Cardiac septum (tissue), 1 donor: ENCODE results near the gene COX6B2. TPM values are rescaled to one million over a fixed set of nuclear protein-coding genes. Genes with fewer than 3 reads are reported as not detected.

Source experiments
- DNase-seq: peaks from one replicate; pipeline ENCODE4 v3.0.0-alpha.2; 2020; ENCODE audit warnings: low spot score
- intact Hi-C: fragments of 100-400 bp; cut with DNase I; formaldehyde crosslinking; loops from one replicate; pipeline ENCODE4 v1.14.0; 2022
- total RNA-seq: library from RNA; stranded (reverse); fragmentation: NEBNext Ultra II Directional; extraction: Animal tissue kit (Norgen Biotek cat#: 25700); gene quantifications from one replicate; pipeline ENCODE4 v1.2.1, GENCODE V29; 2021
- donor health status: DM: no; HTN: no; CAD: no.

Gene COX6B2
- total RNA-seq, 1 donor from 2014 or later: not detected

DNA sequence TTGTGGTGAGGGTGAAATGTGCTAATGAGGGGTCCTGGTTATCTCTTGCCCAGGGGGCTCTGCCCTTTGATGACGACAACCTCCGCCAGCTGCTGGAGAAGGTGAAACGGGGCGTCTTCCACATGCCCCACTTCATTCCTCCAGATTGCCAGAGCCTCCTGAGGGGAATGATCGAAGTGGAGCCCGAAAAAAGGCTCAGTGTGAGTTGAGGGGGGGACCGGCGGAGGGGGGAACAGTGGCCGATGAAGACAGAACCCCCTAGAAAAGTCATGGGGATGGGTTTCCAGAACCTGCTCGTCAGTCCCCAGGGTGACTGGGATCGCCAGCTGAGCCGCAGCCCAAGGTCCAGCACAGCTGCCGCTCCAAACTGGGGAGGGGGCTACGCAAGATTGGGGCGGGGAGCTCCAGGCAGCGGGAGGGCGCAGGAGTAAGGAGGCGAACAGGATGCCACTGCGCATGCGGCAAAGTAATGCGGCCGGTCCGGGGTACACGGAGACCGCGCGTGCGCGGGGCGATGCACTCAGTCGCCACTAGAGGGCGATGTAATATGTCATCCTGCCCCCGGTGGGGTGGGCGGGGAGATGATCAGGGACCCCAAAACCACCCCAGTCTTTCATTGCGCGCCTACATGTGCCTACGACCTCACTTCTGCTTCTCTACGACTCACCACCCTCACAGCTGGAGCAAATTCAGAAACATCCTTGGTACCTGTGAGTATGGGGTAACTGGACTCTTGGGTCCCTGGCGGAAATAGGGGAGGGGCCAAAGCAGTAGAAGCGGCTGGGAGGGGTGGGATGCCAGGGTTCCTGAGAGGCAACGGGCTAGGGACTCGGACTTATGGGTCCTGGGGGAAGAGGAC lies 52.8 kb downstream of the COX6B2 start:
- DNase-seq: peak; percentile 94
- intact Hi-C loops: loop anchor here (2.0 to 10.0 kb wide), 2 partner anchors 83 to 113 kb away; partner anchors contain the start of genes RPL28 and TMEM238

DNA sequence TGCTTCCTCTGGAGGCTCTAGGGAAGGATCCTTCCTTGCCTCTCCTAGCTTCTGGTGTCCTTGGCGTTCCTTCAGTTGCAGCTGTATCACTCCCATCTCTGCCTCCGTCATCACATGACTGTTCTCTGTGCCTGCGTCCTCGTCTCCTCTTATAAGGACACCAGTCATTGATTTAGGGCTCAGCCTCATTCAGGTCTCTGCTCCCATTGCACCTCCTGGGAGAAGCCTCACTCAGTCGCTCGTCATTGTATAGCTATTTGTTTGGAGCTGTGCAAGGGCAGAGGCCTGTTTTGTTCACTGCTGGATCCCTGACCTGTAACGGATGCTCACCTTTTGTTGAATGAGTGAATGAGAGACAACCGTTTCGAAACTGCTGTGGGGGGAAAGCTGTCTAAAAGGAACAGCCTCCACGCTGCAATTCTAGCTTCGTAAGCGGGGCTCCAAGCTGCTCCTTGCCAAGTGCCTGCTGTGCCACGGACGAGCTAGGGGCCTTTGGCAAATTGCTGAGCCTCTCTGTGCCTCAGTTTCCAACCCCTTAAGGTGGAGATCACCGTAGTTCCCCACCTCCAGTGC lies 53.5 kb downstream of the COX6B2 start:
- intact Hi-C loops: loop anchor here (2.0 to 10.0 kb wide), 2 partner anchors 84 to 114 kb away; partner anchors contain the start of genes RPL28 and TMEM238
- no peak for DNase-seq

DNA sequence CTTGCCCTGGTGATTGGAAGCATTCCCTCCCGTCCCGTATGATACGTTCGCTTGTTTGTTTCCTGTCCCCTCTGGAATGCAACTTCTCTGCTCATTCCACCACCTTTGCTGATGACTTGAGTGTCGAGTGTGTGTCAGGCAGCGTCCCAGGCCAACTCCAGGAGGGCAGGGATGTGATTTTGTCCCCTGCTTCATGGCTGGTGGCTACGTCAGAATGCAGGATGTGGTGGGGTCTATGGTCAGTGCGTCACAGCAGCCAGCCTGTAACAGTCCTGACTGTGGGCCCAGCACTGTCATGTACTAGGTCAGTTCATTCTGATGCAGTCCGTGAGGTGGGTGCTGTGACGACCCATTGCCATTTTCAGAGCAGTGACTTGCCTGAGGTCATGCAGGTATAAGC lies 54.5 kb downstream of the COX6B2 start:
- DNase-seq: no peak
- intact Hi-C loops: loop anchor here (2.0 to 10.0 kb wide), 2 partner anchors 85 to 115 kb away; partner anchors contain the start of genes RPL28 and TMEM238

Other genes with a start within 250 kb of the COX6B2 start
- 215 TPM for gene PPP1R12C, start 237.1 kb downstream of the COX6B2 start, total RNA-seq
- 187 TPM for gene TNNT1, start 205.5 kb downstream of the COX6B2 start, total RNA-seq
- gene TNNI3, start 197.0 kb downstream of the COX6B2 start, total RNA-seq: 7,865 TPM
- 3.4 TPM for gene DNAAF3, start 188.1 kb downstream of the COX6B2 start, total RNA-seq
- gene SYT5, start 174.4 kb downstream of the COX6B2 start, total RNA-seq: 0.30 TPM
- gene PTPRH, start 145.2 kb downstream of the COX6B2 start, total RNA-seq: 3.7 TPM
- gene TMEM86B, start 126.0 kb downstream of the COX6B2 start, total RNA-seq: 1.6 TPM
- 43.0 TPM for gene PPP6R1, start 95.7 kb downstream of the COX6B2 start, total RNA-seq
- gene HSPBP1, start 74.6 kb downstream of the COX6B2 start, total RNA-seq: 24.6 TPM
- 8.8 TPM for gene BRSK1, start 70.7 kb downstream of the COX6B2 start, total RNA-seq
- gene TMEM150B, start 29.4 kb downstream of the COX6B2 start, total RNA-seq: 0.62 TPM
- 6.1 TPM for gene KMT5C, start 14.8 kb downstream of the COX6B2 start, total RNA-seq
- gene GARIN5B, start 8.5 kb upstream of the COX6B2 start, total RNA-seq: not detected
- not detected for gene IL11, start 15.7 kb upstream of the COX6B2 start, total RNA-seq
- gene TMEM190, start 22.1 kb upstream of the COX6B2 start, total RNA-seq: not detected
- gene TMEM238, start 29.6 kb upstream of the COX6B2 start, total RNA-seq: 0.65 TPM
- 479 TPM for gene RPL28, start 31.2 kb upstream of the COX6B2 start, total RNA-seq
- gene UBE2S, start 53.1 kb upstream of the COX6B2 start, total RNA-seq: 28.4 TPM
- not detected for gene SHISA7, start 88.6 kb upstream of the COX6B2 start, total RNA-seq
- gene ISOC2, start 106.9 kb upstream of the COX6B2 start, total RNA-seq: 50.8 TPM
- gene C19orf85, start 110.0 kb upstream of the COX6B2 start, total RNA-seq: not detected
- 3.4 TPM for gene ZNF628, start 121.9 kb upstream of the COX6B2 start, total RNA-seq
- 6.0 TPM for gene NAT14, start 130.5 kb upstream of the COX6B2 start, total RNA-seq
- 7.7 TPM for gene SSC5D, start 133.7 kb upstream of the COX6B2 start, total RNA-seq
- gene SBK2, start 182.4 kb upstream of the COX6B2 start, total RNA-seq: 2.0 TPM
- 6.7 TPM for gene SBK3, start 190.8 kb upstream of the COX6B2 start, total RNA-seq
- gene ZNF579, start 226.1 kb upstream of the COX6B2 start, total RNA-seq: 12.2 TPM
- 19.4 TPM for gene FIZ1, start 244.8 kb upstream of the COX6B2 start, total RNA-seq
- gene ZNF524, start 245.6 kb upstream of the COX6B2 start, total RNA-seq: 13.7 TPM